Ishikawa (cell line): ENCODE results near the gene FAM149B1.

ENCODE experiments used
- CEBPB ChIP-seq: IDR thresholded peaks from 2 replicates; pipeline ENCODE4 v1.6.1; 2012
- CREB1 ChIP-seq: IDR thresholded peaks from 2 replicates; pipeline ENCODE4 v1.6.1; 2012; ENCODE audit warnings: low read depth
- TEAD4 ChIP-seq: IDR thresholded peaks from 2 replicates; pipeline ENCODE4 v1.6.1; 2012
- ZBTB7A ChIP-seq: IDR thresholded peaks from 2 replicates; pipeline ENCODE4 v1.6.1; 2012; ENCODE audit warnings: low read depth

GRCh38 chr10:73228247-73228646 is 60.3 kb downstream of the FAM149B1 start:
- no peak for TF ChIP-seq CREB1
- TF ChIP-seq CEBPB = no peak
- TF ChIP-seq ZBTB7A = no peak
- TF ChIP-seq TEAD4 = no peak
